Activated T-cell treated with anti-CD3 and anti-CD28 coated beads, Interleukin-2, amount 50 U/mL, for 72 hours (primary cell): ENCODE measurements around the gene MRM2. TPM values are rescaled to one million over a fixed set of nuclear protein-coding genes. Genes with fewer than 3 reads are reported as not detected.
"Not testable (repeated sequence)": the region's sequence is repeated elsewhere in the genome, so short reads cannot be mapped to it uniquely, and the experiment has no call there.

Experiments
- ATAC-seq, 2 donors: fragments of 150-1000 bp; cut with Tn5 transposase; replicated peaks in 1 of 2; 2 replicates each; pipeline ENCODE4 v1.10.0; 2021; ENCODE audit warnings: moderate library complexity in 2 of 2, mild to moderate bottlenecking in 1 of 2
- DNase-seq, 2 donors: peaks; one replicate each; pipeline ENCODE4 v3.0.0; 2021 to 2022; ENCODE audit warnings: mixed read lengths in 1 of 2
- H3K27ac Mint-ChIP-seq: one replicate; pipeline ENCODE4 v1.8.0; 2022; ENCODE audit warnings: mild to moderate bottlenecking, moderate library complexity, mixed read lengths
- H3K27me3 Mint-ChIP-seq: one replicate; pipeline ENCODE4 v1.8.0; 2022; ENCODE audit warnings: low read depth, mixed read lengths
- H3K36me3 Mint-ChIP-seq, 2 donors: one replicate each; pipeline ENCODE4 v1.8.0; 2022; ENCODE audit warnings: mixed read lengths in 2 of 2, mild to moderate bottlenecking in 1 of 2; ENCODE audit not compliant: insufficient read depth in 2 of 2
- H3K4me1 Mint-ChIP-seq: one replicate; pipeline ENCODE4 v1.8.0; 2022; ENCODE audit warnings: low read depth, mixed read lengths
- H3K4me3 Mint-ChIP-seq, 2 donors: one replicate each; pipeline ENCODE4 v1.8.0; 2022; ENCODE audit warnings: mild to moderate bottlenecking in 2 of 2, mixed read lengths in 2 of 2, moderate library complexity in 2 of 2
- H3K9me3 Mint-ChIP-seq, 2 donors: one replicate each; pipeline ENCODE4 v1.8.0; 2022; ENCODE audit warnings: mixed read lengths in 2 of 2
- total RNA-seq, 2 donors: library from RNA; stranded (reverse); gene quantifications; one replicate each; pipeline ENCODE4 v1.2.3, GENCODE V29; 2022

MRM2 gene
- total RNA-seq, 2 donors from 2014 or later = 31.7 to 39.9 TPM

- H3K27me3 Mint-ChIP-seq = no peaks in the 10 kb centered on the region
- ATAC-seq (no peak), DNase-seq (no peak)
- H3K4me1 Mint-ChIP-seq = no peaks in the 10 kb centered on the region
- no peak overlapping the region for H3K27ac Mint-ChIP-seq
- H3K36me3 Mint-ChIP-seq = no peaks in the 10 kb centered on the region
- H3K4me3 Mint-ChIP-seq = no peak overlapping the region
- H3K9me3 Mint-ChIP-seq = no peaks in the 10 kb centered on the region
Measured at GRCh38 chr7:2275101-2275500, 33.1 kb upstream of the MRM2 start.

DNA sequence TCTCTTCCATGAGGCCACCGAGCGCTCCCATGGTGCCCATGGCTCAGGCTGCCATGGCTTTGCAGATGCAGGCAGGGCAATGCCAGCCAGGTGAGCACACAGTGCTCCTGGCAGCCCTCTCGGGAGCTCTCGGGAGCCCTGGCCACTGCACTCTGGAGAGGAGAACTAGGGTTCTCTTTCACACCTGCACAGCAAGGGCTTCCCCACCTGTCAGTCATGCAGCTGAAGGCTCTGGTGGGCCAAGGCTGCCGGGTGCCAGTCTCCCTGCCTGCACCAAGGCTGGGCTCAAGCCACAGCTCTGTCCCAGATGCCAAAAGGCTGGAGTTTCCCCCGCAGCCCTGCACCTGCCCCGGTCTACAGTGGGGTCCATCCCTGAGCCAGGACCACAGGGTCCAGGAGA lies 32.7 kb upstream of the MRM2 start:
- Mint-ChIP-seq H3K27ac (no peak overlapping the region), H3K27me3 (no peaks in the 10 kb centered on the region), H3K9me3 (no peaks in the 10 kb centered on the region), H3K36me3 (no peaks in the 10 kb centered on the region), H3K4me1 (no peaks in the 10 kb centered on the region), H3K4me3 (no peak overlapping the region)
- ATAC-seq (no peak), DNase-seq (no peak)

DNA sequence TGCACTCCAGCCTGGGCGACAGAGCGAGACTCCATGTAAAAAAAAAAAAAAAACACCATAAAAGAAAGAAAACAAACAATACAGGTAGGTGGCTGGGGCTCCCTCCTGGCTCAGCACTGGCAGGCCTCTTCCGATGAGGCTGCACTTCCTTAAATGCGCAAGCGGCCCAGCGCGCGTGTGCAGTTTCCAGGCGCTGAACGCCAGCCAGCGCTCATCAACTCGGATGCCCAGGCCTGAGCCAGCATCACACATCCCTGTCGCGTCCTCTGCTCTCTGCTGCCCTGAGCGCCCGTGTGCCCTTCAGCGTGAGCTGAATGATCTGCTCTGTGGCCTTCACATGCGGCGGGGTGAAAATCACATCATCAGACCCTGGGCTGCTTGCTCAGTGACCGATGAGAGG lies 31.9 kb upstream of the MRM2 start:
- Mint-ChIP-seq H3K27me3 (no peaks in the 10 kb centered on the region), H3K9me3 (no peaks in the 10 kb centered on the region), H3K4me1 (no peaks in the 10 kb centered on the region), H3K4me3 (no peak overlapping the region), H3K36me3 (no peaks in the 10 kb centered on the region), H3K27ac (no peak overlapping the region)
- DNase-seq (no peak), ATAC-seq (no peak)

DNA sequence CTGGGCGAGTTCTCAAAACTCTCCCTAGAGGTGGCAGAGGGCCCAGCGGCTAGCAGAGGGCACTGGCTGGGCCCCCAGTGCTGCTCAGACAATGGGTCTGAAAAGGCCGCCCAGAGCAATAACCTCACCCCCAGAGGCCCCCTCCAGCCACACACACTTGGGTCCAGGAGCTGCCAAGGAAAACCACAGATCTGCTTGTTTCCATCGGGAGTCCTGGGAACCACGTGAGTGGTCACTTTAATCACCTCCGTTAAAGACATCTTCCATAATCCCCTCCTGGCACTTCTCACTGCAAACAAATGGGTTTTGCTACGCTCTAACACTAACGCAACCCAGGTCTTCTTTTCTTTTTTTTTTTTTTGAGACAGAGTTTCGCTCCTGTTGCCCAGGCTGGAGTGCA lies 30.0 kb upstream of the MRM2 start:
- ATAC-seq (no peak), DNase-seq (no peak)
- H3K27ac Mint-ChIP-seq = no peak overlapping the region
- H3K36me3 Mint-ChIP-seq = no peaks in the 10 kb centered on the region
- no peak overlapping the region for H3K4me3 Mint-ChIP-seq
- no peaks in the 10 kb centered on the region for H3K4me1 Mint-ChIP-seq
- H3K9me3 Mint-ChIP-seq = no peaks in the 10 kb centered on the region
- no peaks in the 10 kb centered on the region for H3K27me3 Mint-ChIP-seq

DNA sequence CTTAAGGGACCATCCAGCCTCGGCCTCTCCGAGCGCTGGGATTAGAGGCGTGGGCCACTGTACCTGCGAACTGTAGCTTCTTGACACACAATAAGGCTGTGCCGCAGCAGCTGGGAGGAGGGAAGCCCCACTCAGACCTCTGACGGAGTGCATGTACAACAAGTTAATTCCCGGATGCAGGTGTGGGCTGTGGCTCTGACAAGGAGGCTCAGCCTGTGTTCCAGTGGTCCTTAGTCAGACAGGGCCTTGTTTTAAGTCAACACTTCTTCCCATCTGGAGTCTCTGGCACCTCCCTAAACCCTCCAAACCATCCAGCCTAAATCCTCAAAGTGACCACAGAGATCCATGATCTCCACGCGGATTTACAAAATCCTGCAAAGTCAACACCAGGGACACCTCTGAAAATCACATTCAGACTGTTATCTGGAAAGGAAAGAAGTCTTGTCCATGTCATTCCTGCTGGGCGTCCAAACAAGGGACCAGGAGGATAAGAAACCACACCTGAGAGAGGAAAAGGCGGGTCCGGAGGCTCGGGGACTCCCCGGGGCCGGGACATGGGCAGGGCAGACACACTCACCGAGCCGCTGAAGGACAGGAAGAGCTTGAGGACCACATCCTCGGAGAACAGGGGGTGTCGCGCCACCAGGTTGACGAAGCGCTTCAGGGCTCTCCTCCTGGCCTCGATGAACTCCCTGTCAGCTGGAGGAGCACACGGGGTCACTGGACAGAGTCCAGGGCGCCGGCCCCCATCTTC lies 29.4 kb upstream of the MRM2 start:
- Mint-ChIP-seq H3K4me3 (no peak overlapping the region), H3K27ac (no peak overlapping the region), H3K9me3 (no peaks in the 10 kb centered on the region), H3K36me3 (no peaks in the 10 kb centered on the region), H3K4me1 (no peaks in the 10 kb centered on the region), H3K27me3 (no peaks in the 10 kb centered on the region)
- ATAC-seq (no peak), DNase-seq (no peak)

- no peak overlapping the region for H3K4me3 Mint-ChIP-seq
- no peak overlapping the region for H3K27ac Mint-ChIP-seq
- no peaks in the 10 kb centered on the region for H3K36me3 Mint-ChIP-seq
- H3K9me3 Mint-ChIP-seq = no peaks in the 10 kb centered on the region
- no peaks in the 10 kb centered on the region for H3K27me3 Mint-ChIP-seq
- no peak for DNase-seq
- no peak for ATAC-seq
- no peaks in the 10 kb centered on the region for H3K4me1 Mint-ChIP-seq
Measured at GRCh38 chr7:2270495-2270894, 28.5 kb upstream of the MRM2 start.

GRCh38 chr7:2269991-2270460 lies 28.0 kb upstream of the MRM2 start:
- Mint-ChIP-seq H3K4me1 (no peaks in the 10 kb centered on the region), H3K27ac (no peak overlapping the region), H3K36me3 (no peaks in the 10 kb centered on the region), H3K4me3 (no peak overlapping the region), H3K27me3 (no peaks in the 10 kb centered on the region), H3K9me3 (no peaks in the 10 kb centered on the region)
- DNase-seq (no peak), ATAC-seq (no peak)

DNA sequence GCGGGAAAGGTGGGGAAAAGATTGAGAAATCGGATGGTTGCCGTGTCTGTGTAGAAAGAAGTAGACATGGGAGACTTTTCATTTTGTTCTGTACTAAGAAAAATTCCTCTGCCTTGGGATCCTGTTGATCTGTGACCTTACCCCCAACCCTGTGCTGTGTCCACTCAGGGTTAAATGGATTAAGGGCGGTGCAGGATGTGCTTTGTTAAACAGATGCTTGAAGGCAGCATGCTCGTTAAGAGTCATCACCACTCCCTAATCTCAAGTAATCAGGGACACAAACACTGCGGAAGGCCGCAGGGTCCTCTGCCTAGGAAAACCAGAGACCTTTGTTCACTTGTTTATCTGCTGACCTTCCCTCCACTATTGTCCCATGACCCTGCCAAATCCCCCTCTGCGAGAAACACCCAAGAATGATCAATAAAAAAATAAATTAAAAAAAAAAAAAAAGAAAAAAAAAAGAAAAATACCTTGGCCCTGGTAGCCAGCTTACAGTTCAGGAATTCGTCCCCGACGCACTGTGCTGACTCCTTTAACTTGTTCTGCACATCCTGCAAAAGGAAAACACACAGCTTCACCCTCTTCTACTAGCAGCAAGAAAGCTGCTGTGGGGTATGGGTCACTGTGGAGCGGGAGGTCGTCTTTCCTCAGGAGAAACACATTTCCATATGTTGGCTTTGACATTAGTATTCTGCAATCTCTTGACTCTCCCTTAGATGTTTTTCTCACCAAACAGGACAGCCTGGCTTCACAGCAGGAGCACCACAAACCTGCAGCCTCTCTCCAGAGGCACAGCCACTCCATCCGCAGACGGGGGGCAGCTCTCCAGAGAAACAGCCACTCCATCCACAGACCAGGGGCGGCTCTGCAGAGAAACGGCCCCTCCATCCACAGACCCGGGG lies 27.3 kb upstream of the MRM2 start:
- not testable (repeated sequence) for H3K4me1 Mint-ChIP-seq, H3K36me3 Mint-ChIP-seq, DNase-seq, H3K4me3 Mint-ChIP-seq, H3K9me3 Mint-ChIP-seq, H3K27me3 Mint-ChIP-seq, H3K27ac Mint-ChIP-seq, ATAC-seq

GRCh38 chr7:2266911-2267310 lies 24.9 kb upstream of the MRM2 start:
- Mint-ChIP-seq H3K36me3 (peaks cover 0 to 2% of the 10 kb centered on the region in 2 donors), H3K4me1 (peaks cover 3% of the 10 kb centered on the region), H3K9me3 (no peaks in the 10 kb centered on the region), H3K27ac (no peak overlapping the region), H3K4me3 (no peak overlapping the region), H3K27me3 (no peaks in the 10 kb centered on the region)
- DNase-seq (no peak), ATAC-seq (no peak)

- no peaks in the 10 kb centered on the region for H3K9me3 Mint-ChIP-seq
- H3K36me3 Mint-ChIP-seq = peaks cover 0 to 2% of the 10 kb centered on the region in 2 donors
- H3K4me3 Mint-ChIP-seq = no peak overlapping the region
- H3K4me1 Mint-ChIP-seq = peaks cover 9% of the 10 kb centered on the region
- DNase-seq (no peak), ATAC-seq (no peak)
- no peaks in the 10 kb centered on the region for H3K27me3 Mint-ChIP-seq
- H3K27ac Mint-ChIP-seq = no peak overlapping the region
Measured at GRCh38 chr7:2264158-2264557, 22.2 kb upstream of the MRM2 start.

DNA sequence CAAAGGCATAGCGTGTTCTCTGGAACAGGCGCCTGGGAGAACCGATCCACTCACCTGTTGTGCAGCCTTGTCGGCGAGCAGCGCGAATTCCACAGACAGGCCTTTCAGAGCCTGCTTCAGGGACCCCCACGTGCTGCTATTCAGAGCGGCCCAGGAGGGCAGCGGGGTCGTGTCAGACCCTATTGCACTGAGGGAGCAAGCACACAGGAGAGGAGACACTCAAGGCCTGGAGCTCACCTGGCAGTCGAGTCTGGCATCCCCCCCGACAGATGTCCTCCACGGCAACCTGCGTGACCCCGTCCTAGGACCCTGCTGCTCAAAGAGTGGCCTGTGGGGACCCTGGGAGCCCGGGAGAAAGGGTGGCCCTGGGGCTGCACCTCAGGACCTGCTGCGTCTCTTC lies 21.2 kb upstream of the MRM2 start:
- Mint-ChIP-seq H3K9me3 (no peaks in the 10 kb centered on the region), H3K27me3 (no peaks in the 10 kb centered on the region), H3K27ac (no peak overlapping the region), H3K36me3 (peaks cover 0 to 2% of the 10 kb centered on the region in 2 donors), H3K4me3 (no peak overlapping the region), H3K4me1 (peaks cover 9% of the 10 kb centered on the region)
- DNase-seq (no peak), ATAC-seq (no peak)

DNA sequence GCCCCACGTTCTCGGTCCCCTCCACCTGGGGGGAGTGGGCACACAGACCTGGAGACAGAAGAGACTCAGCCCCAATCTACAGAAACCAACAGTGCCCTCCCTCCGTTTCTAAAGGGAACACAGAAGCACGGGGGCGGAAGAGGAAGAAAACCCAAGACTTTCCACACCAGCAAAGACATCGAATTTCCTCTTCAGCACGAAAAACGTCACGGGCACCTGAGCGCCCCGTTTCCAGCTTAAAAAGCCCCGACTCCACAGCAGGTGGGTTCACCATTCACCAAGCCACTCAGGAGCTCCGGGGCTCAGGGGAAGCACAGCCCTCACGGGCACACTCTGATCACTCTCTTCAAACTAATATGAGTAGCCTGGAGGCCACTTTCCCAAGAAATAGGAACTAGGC lies 19.6 kb upstream of the MRM2 start:
- peak overlapping the region; percentile 16 to 45 for H3K4me3 Mint-ChIP-seq
- ATAC-seq (peak in 1 of 2 donors; percentile 35), DNase-seq (no peak)
- H3K4me1 Mint-ChIP-seq = peaks cover 9% of the 10 kb centered on the region
- H3K36me3 Mint-ChIP-seq = peaks cover 0 to 2% of the 10 kb centered on the region in 2 donors
- H3K27me3 Mint-ChIP-seq = no peaks in the 10 kb centered on the region
- peak overlapping the region; percentile 64 for H3K27ac Mint-ChIP-seq
- H3K9me3 Mint-ChIP-seq = no peaks in the 10 kb centered on the region

DNA sequence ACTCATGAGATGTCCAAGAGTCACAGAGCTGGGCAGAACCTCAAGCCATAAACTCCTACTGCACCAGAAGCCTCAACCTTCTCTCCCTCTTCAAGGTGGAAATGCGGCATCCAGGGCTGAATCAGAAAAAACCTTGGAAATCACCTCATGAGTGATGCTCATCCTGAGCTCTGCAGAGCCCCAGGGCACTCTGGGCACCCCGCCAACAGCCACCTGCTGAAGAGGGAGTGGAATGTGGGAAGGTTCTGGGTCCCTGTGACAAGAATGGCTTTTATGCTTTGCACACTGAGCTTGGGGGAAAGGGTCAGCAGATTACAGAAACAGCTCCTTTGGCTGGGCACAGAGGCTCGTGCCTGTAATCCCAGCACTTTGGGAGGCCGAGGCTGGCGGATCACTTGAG lies 18.8 kb upstream of the MRM2 start:
- no peak for DNase-seq
- H3K36me3 Mint-ChIP-seq = peaks cover 0 to 2% of the 10 kb centered on the region in 2 donors
- H3K27ac Mint-ChIP-seq = no peak overlapping the region
- H3K9me3 Mint-ChIP-seq = no peaks in the 10 kb centered on the region
- H3K4me3 Mint-ChIP-seq = no peak overlapping the region
- ATAC-seq = no peak
- H3K4me1 Mint-ChIP-seq = peaks cover 9% of the 10 kb centered on the region
- no peaks in the 10 kb centered on the region for H3K27me3 Mint-ChIP-seq
